ENCODE results near the gene SLC22A23. TPM values are rescaled to one million over a fixed set of nuclear protein-coding genes. Genes with fewer than 3 reads are reported as not detected.

The SLC22A23 gene
- polyA plus RNA-seq, 4 donors, result 9.5 to 38.3 (median 15.0) TPM

GRCh38 chr6:3355011-3355357, 101.9 kb downstream of the SLC22A23 start:
- Histone ChIP-seq H3K27me3 (ENCODE audit: control insufficient read depth in 3 of 3, insufficient read depth in 3 of 3, low read length in 3 of 3) (no peaks in the 10 kb centered on the region), H3K9me3 (ENCODE audit: control insufficient read depth in 2 of 2, insufficient read depth in 1 of 2, low read depth in 1 of 2, low read length in 1 of 2) (no peaks in the 10 kb centered on the region), H3K27ac (ENCODE audit: low read depth in 1 of 3, low read length in 2 of 3) (peak overlapping the region; percentile 70 to 92 (median 72)), H3K36me3 (ENCODE audit: control insufficient read depth in 3 of 3, insufficient read depth in 2 of 3, low read depth in 1 of 3, low read length in 3 of 3) (peaks cover 0 to 14% (median 0%) of the 10 kb centered on the region in 3 donors), H3K4me1 (ENCODE audit: control insufficient read depth in 3 of 3, insufficient read depth in 2 of 3, low read depth in 1 of 3, low read length in 2 of 3) (peaks cover under 1 to 41% (median 5%) of the 10 kb centered on the region in 3 donors), H3K4me3 (ENCODE audit: low read depth in 1 of 3, low read length in 3 of 3) (no peak overlapping the region)
- FAIRE-seq (no peak), DNase-seq (no peak)
- WGBS, 3 donors, result 34 to 61% (median 55%) methylated on average over 4 of the region's 4 CpGs

DNA sequence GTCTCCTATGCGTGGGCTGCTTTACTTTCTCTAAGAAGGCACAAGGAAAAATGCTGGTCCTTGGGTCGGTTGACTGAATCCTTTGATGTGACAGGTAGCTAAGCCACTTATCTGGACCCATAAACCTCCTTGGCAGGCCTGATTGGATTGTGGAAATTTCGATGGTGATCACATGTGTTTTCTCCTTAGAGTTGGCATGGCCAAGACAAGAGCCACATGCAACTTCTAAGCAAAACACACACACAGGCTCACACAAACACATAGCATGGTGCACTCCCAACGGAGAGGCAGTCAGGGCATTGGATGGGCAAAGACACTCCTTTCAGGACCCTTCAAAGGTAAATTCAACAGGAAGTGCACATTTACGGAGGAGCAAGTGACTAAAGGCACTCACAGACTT, 102.9 kb downstream of the SLC22A23 start:
- 86 to 88% (median 87%) methylated on average over 5 of the region's 5 CpGs for WGBS, 3 donors
- Histone ChIP-seq H3K27me3 (ENCODE audit: control insufficient read depth in 3 of 3, insufficient read depth in 3 of 3, low read length in 3 of 3) (no peaks in the 10 kb centered on the region), H3K4me1 (ENCODE audit: control insufficient read depth in 3 of 3, insufficient read depth in 2 of 3, low read depth in 1 of 3, low read length in 2 of 3) (peaks cover 2 to 47% (median 7%) of the 10 kb centered on the region in 3 donors), H3K9me3 (ENCODE audit: control insufficient read depth in 2 of 2, insufficient read depth in 1 of 2, low read depth in 1 of 2, low read length in 1 of 2) (no peaks in the 10 kb centered on the region), H3K4me3 (ENCODE audit: low read depth in 1 of 3, low read length in 3 of 3) (no peak overlapping the region), H3K36me3 (ENCODE audit: control insufficient read depth in 3 of 3, insufficient read depth in 2 of 3, low read depth in 1 of 3, low read length in 3 of 3) (peaks cover 0 to 14% (median 0%) of the 10 kb centered on the region in 3 donors), H3K27ac (ENCODE audit: low read depth in 1 of 3, low read length in 2 of 3) (no peak overlapping the region)
- DNase-seq (no peak), FAIRE-seq (no peak)

DNA sequence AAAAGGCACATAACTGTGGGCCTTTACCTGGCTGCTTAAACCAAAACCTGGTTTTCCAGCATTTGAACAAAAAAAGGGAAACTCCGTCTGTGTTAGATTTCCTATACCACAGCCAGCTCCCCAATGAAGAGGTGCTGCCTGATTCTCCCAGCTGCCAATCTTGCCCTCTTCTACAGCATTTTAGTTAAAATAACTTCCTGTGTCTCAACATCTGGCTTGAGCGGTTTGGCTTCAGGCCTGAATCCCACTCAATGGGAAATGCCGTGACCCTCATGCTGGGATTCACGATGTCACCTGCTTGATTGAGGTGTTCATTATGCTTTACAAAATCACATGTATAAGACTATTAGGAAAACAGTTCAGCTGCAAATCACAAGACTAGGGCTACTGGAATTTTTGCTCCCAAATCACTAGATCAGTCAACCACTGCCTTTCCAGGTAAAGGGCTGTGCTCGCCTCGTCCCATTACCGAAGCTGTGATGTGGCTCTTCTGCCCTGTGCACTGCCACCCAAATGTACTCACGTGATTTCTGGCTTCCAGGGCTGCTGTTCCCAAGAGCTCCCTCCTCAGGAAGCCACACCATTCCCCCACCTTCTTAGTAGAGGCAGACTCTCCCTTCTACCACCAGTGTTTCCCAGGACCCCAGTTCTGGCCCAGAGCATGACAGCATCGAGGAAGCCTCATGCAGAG, 103.5 kb downstream of the SLC22A23 start:
- Histone ChIP-seq H3K4me1 (ENCODE audit: control insufficient read depth in 3 of 3, insufficient read depth in 2 of 3, low read depth in 1 of 3, low read length in 2 of 3) (peaks cover 2 to 47% (median 7%) of the 10 kb centered on the region in 3 donors), H3K36me3 (ENCODE audit: control insufficient read depth in 3 of 3, insufficient read depth in 2 of 3, low read depth in 1 of 3, low read length in 3 of 3) (peaks cover 0 to 14% (median 0%) of the 10 kb centered on the region in 3 donors), H3K27ac (ENCODE audit: low read depth in 1 of 3, low read length in 2 of 3) (no peak overlapping the region), H3K4me3 (ENCODE audit: low read depth in 1 of 3, low read length in 3 of 3) (no peak overlapping the region), H3K27me3 (ENCODE audit: control insufficient read depth in 3 of 3, insufficient read depth in 3 of 3, low read length in 3 of 3) (no peaks in the 10 kb centered on the region), H3K9me3 (ENCODE audit: control insufficient read depth in 2 of 2, insufficient read depth in 1 of 2, low read depth in 1 of 2, low read length in 1 of 2) (no peaks in the 10 kb centered on the region)
- DNase-seq (no peak), FAIRE-seq (no peak)
- WGBS, 3 donors, result 76 to 88% (median 82%) methylated on average over 9 of the region's 9 CpGs

DNA sequence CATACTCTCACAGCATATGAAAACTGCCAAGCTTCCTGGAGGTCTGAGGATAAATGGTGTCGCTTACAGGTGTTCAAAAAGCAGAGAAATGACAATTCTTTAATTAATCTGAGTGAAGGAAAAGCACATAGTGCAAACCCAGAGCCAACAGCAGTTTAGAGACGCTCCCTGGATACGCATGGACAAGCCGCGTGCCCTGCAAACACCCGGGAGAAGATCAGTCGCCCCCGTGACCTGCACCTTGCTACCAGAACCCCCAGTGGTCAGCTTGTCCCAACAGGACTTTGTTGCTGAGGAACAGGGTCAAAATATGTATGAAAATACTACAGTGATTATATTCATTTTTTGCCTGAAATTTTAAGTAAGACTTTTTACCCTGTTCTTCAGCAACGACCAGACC, 104.2 kb downstream of the SLC22A23 start:
- 80 to 81% (median 81%) methylated on average over 9 of the region's 9 CpGs for WGBS, 3 donors
- H3K27ac ChIP-seq (ENCODE audit: low read depth in 1 of 3, low read length in 2 of 3), result no peak overlapping the region
- no peak overlapping the region for H3K4me3 ChIP-seq (ENCODE audit: low read depth in 1 of 3, low read length in 3 of 3)
- H3K36me3 ChIP-seq (ENCODE audit: control insufficient read depth in 3 of 3, insufficient read depth in 2 of 3, low read depth in 1 of 3, low read length in 3 of 3), result peaks cover 0 to 21% (median 0%) of the 10 kb centered on the region in 3 donors
- no peak for DNase-seq
- no peaks in the 10 kb centered on the region for H3K27me3 ChIP-seq (ENCODE audit: control insufficient read depth in 3 of 3, insufficient read depth in 3 of 3, low read length in 3 of 3)
- no peaks in the 10 kb centered on the region for H3K9me3 ChIP-seq (ENCODE audit: control insufficient read depth in 2 of 2, insufficient read depth in 1 of 2, low read depth in 1 of 2, low read length in 1 of 2)
- peaks cover 2 to 45% (median 5%) of the 10 kb centered on the region in 3 donors for H3K4me1 ChIP-seq (ENCODE audit: control insufficient read depth in 3 of 3, insufficient read depth in 2 of 3, low read depth in 1 of 3, low read length in 2 of 3)
- FAIRE-seq, result no peak

GRCh38 chr6:3351829-3352524, 104.9 kb downstream of the SLC22A23 start:
- Histone ChIP-seq H3K36me3 (ENCODE audit: control insufficient read depth in 3 of 3, insufficient read depth in 2 of 3, low read depth in 1 of 3, low read length in 3 of 3) (peaks cover 0 to 26% (median 0%) of the 10 kb centered on the region in 3 donors), H3K9me3 (ENCODE audit: control insufficient read depth in 2 of 2, insufficient read depth in 1 of 2, low read depth in 1 of 2, low read length in 1 of 2) (no peaks in the 10 kb centered on the region), H3K4me3 (ENCODE audit: low read depth in 1 of 3, low read length in 3 of 3) (no peak overlapping the region), H3K27ac (ENCODE audit: low read depth in 1 of 3, low read length in 2 of 3) (no peak overlapping the region), H3K4me1 (ENCODE audit: control insufficient read depth in 3 of 3, insufficient read depth in 2 of 3, low read depth in 1 of 3, low read length in 2 of 3) (peaks cover 2 to 38% (median 4%) of the 10 kb centered on the region in 3 donors), H3K27me3 (ENCODE audit: control insufficient read depth in 3 of 3, insufficient read depth in 3 of 3, low read length in 3 of 3) (no peaks in the 10 kb centered on the region)
- FAIRE-seq, result no peak
- no peak for DNase-seq
- 85 to 91% (median 89%) methylated on average over 9 of the region's 9 CpGs for WGBS, 3 donors

GRCh38 chr6:3351105-3351676, 105.7 kb downstream of the SLC22A23 start:
- H3K4me3 ChIP-seq (ENCODE audit: low read depth in 1 of 3, low read length in 3 of 3), result no peak overlapping the region
- WGBS, 3 donors, result 43 to 45% (median 43%) methylated on average over 15 of the region's 15 CpGs
- FAIRE-seq, result no peak
- H3K9me3 ChIP-seq (ENCODE audit: control insufficient read depth in 2 of 2, insufficient read depth in 1 of 2, low read depth in 1 of 2, low read length in 1 of 2), result no peaks in the 10 kb centered on the region
- H3K27me3 ChIP-seq (ENCODE audit: control insufficient read depth in 3 of 3, insufficient read depth in 3 of 3, low read length in 3 of 3), result no peaks in the 10 kb centered on the region
- H3K4me1 ChIP-seq (ENCODE audit: control insufficient read depth in 3 of 3, insufficient read depth in 2 of 3, low read depth in 1 of 3, low read length in 2 of 3), result peaks cover 2 to 30% (median 4%) of the 10 kb centered on the region in 3 donors
- peaks cover 0 to 25% (median 0%) of the 10 kb centered on the region in 3 donors for H3K36me3 ChIP-seq (ENCODE audit: control insufficient read depth in 3 of 3, insufficient read depth in 2 of 3, low read depth in 1 of 3, low read length in 3 of 3)
- no peak overlapping the region for H3K27ac ChIP-seq (ENCODE audit: low read depth in 1 of 3, low read length in 2 of 3)
- no peak for DNase-seq

GRCh38 chr6:3350252-3350796, 106.5 kb downstream of the SLC22A23 start:
- peaks cover 0 to 24% (median 0%) of the 10 kb centered on the region in 3 donors for H3K36me3 ChIP-seq (ENCODE audit: control insufficient read depth in 3 of 3, insufficient read depth in 2 of 3, low read depth in 1 of 3, low read length in 3 of 3)
- H3K4me3 ChIP-seq (ENCODE audit: low read depth in 1 of 3, low read length in 3 of 3), result no peak overlapping the region
- 63 to 82% (median 78%) methylated on average over 8 of the region's 8 CpGs for whole genome bisulfite sequencing, 3 donors
- peaks cover 2 to 23% (median 2%) of the 10 kb centered on the region in 3 donors for H3K4me1 ChIP-seq (ENCODE audit: control insufficient read depth in 3 of 3, insufficient read depth in 2 of 3, low read depth in 1 of 3, low read length in 2 of 3)
- FAIRE-seq, result no peak
- DNase-seq, result no peak
- H3K27me3 ChIP-seq (ENCODE audit: control insufficient read depth in 3 of 3, insufficient read depth in 3 of 3, low read length in 3 of 3), result no peaks in the 10 kb centered on the region
- H3K27ac ChIP-seq (ENCODE audit: low read depth in 1 of 3, low read length in 2 of 3), result no peak overlapping the region
- no peaks in the 10 kb centered on the region for H3K9me3 ChIP-seq (ENCODE audit: control insufficient read depth in 2 of 2, insufficient read depth in 1 of 2, low read depth in 1 of 2, low read length in 1 of 2)
